ENCODE data around the gene TRIO. TPM values are rescaled to one million over a fixed set of nuclear protein-coding genes. Genes with fewer than 3 reads are reported as not detected.

TRIO gene
- total RNA-seq, 1 experiment from 2014 or later: 68.4 TPM

DNA sequence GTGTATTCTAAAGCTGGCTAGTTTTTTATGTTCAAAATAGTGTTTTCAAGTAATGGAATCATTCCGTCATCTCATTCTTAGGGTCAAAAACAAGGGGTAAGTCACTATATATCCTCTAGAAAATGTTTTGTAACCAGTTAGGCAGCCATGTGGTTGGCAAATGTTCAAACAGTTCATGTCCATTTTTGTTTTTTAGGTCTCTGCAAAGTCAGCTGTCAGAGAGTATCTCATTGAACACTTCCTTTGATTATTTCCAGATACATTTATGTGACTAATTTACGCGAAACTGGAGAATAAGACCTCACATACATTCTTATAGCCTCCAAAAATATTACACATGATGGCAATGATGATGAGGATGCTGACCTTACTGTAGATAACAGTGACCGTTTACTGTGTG is 50.4 kb downstream of the TRIO start:
- Histone ChIP-seq H3K4me3 (replicated peaks in 1 of 2; ENCODE audit: low read depth in 1 of 2, low read length in 2 of 2) (no peak overlapping the region), H3K79me2 (ENCODE audit: insufficient read depth, low read length) (peaks cover 97% of the 10 kb centered on the region), H3K9ac (ENCODE audit: low read length) (no peak overlapping the region), H3K4me2 (ENCODE audit: low read length) (no peak overlapping the region), H3K36me3 (ENCODE audit: control insufficient read depth in 1 of 2, insufficient read depth in 2 of 2, low read length in 2 of 2) (no peaks in the 10 kb centered on the region), H4K20me1 (ENCODE audit: insufficient read depth) (peaks cover 8% of the 10 kb centered on the region; the same call in 1 of the 2 replicates), H3K27ac (ENCODE audit: low read depth, low read length) (no peak overlapping the region), H2AFZ (ENCODE audit: low read depth, low read length, poor library complexity, severe bottlenecking) (no peak overlapping the region), H3K4me1 (ENCODE audit: control insufficient read depth in 1 of 2, insufficient read depth in 2 of 2, low read length in 2 of 2) (peaks cover 27 to 35% of the 10 kb centered on the region in 2 experiments), H3K9me2 (ENCODE audit: insufficient read depth) (no peaks in the 10 kb centered on the region), H3K9me3 (ENCODE audit: control insufficient read depth in 1 of 2, insufficient read depth in 1 of 2, low read depth in 1 of 2, low read length in 2 of 2) (no peaks in the 10 kb centered on the region), H3K27me3 (ENCODE audit: insufficient read depth, low read length) (no peaks in the 10 kb centered on the region)
- ChIA-PET RAD21 (ENCODE audit: low non-redundant PET in 1 of 2, low total read pairs in 2 of 2, uncharacterized antibody in 2 of 2, unreplicated experiment in 2 of 2) (no interaction called here), POLR2A (no interaction called here), CTCF (no interaction called here)
- DNase-seq (ENCODE audit: low read depth, low spot score): no peak
- TF ChIP-seq EZH2 (IDR thresholded peaks at IDR 0.05) (no peak), CBX3 (IDR thresholded peaks at IDR 0.05; ENCODE audit: low read depth) (no peak)
- TF ChIP-seq, protein P1, sequence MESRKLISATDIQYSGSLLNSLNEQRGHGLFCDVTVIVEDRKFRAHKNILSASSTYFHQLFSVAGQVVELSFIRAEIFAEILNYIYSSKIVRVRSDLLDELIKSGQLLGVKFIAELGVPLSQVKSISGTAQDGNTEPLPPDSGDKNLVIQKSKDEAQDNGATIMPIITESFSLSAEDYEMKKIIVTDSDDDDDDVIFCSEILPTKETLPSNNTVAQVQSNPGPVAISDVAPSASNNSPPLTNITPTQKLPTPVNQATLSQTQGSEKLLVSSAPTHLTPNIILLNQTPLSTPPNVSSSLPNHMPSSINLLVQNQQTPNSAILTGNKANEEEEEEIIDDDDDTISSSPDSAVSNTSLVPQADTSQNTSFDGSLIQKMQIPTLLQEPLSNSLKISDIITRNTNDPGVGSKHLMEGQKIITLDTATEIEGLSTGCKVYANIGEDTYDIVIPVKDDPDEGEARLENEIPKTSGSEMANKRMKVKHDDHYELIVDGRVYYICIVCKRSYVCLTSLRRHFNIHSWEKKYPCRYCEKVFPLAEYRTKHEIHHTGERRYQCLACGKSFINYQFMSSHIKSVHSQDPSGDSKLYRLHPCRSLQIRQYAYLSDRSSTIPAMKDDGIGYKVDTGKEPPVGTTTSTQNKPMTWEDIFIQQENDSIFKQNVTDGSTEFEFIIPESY (IDR thresholded peaks at IDR 0.05; ENCODE audit: extremely low read depth, insufficient replicate concordance, low read length): no peak
- no peak for ATAC-seq
- BruUV-seq (replicated peaks): no TSS peak
- intact Hi-C loops (cut with micrococcal nuclease): no loop called here

DNA sequence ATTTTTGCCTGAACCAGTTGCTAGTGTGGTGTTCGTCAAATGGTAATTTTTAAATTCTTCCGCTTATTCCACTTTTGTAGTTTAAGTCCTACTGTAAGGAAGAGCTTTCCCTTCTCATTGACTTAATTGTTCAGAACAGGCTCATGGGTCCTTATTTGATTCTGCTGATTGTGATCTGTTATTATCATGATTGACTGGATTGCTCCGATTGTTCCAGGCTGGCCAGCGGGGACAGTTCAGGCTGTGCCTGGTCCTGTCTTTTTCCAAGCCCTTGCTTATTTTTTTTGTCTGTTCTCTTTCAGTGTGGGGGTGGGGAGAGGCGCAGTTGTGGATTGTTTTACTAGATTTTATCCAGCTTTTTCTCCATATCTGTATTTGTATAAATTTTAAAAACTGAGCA is 52.4 kb downstream of the TRIO start:
- no TSS peak for BruUV-seq (replicated peaks)
- H3K27ac ChIP-seq (ENCODE audit: low read depth, low read length): no peak overlapping the region
- H2AFZ ChIP-seq (ENCODE audit: low read depth, low read length, poor library complexity, severe bottlenecking): no peak overlapping the region
- no peaks in the 10 kb centered on the region for H3K36me3 ChIP-seq (ENCODE audit: control insufficient read depth in 1 of 2, insufficient read depth in 2 of 2, low read length in 2 of 2)
- POLR2A ChIA-PET: no interaction called here
- peaks cover 98% of the 10 kb centered on the region for H3K79me2 ChIP-seq (ENCODE audit: insufficient read depth, low read length)
- H3K27me3 ChIP-seq (ENCODE audit: insufficient read depth, low read length): no peaks in the 10 kb centered on the region
- no peak overlapping the region for H3K4me2 ChIP-seq (ENCODE audit: low read length)
- no peak overlapping the region for H3K9ac ChIP-seq (ENCODE audit: low read length)
- CTCF ChIA-PET: no interaction called here
- no peak overlapping the region for H3K4me3 ChIP-seq (replicated peaks in 1 of 2; ENCODE audit: low read depth in 1 of 2, low read length in 2 of 2)
- ATAC-seq: no peak
- intact Hi-C loops (cut with micrococcal nuclease): no loop called here
- H3K4me1 ChIP-seq (ENCODE audit: control insufficient read depth in 1 of 2, insufficient read depth in 2 of 2, low read length in 2 of 2): peaks cover 10 to 18% of the 10 kb centered on the region in 2 experiments
- peaks cover 4% of the 10 kb centered on the region; the same call in 1 of the 2 replicates for H4K20me1 ChIP-seq (ENCODE audit: insufficient read depth)
- RAD21 ChIA-PET (ENCODE audit: low non-redundant PET in 1 of 2, low total read pairs in 2 of 2, uncharacterized antibody in 2 of 2, unreplicated experiment in 2 of 2): no interaction called here
- no peaks in the 10 kb centered on the region for H3K9me3 ChIP-seq (ENCODE audit: control insufficient read depth in 1 of 2, insufficient read depth in 1 of 2, low read depth in 1 of 2, low read length in 2 of 2)
- no peak for DNase-seq (ENCODE audit: low read depth, low spot score)
- no peaks in the 10 kb centered on the region for H3K9me2 ChIP-seq (ENCODE audit: insufficient read depth)
- TF ChIP-seq, protein P2, sequence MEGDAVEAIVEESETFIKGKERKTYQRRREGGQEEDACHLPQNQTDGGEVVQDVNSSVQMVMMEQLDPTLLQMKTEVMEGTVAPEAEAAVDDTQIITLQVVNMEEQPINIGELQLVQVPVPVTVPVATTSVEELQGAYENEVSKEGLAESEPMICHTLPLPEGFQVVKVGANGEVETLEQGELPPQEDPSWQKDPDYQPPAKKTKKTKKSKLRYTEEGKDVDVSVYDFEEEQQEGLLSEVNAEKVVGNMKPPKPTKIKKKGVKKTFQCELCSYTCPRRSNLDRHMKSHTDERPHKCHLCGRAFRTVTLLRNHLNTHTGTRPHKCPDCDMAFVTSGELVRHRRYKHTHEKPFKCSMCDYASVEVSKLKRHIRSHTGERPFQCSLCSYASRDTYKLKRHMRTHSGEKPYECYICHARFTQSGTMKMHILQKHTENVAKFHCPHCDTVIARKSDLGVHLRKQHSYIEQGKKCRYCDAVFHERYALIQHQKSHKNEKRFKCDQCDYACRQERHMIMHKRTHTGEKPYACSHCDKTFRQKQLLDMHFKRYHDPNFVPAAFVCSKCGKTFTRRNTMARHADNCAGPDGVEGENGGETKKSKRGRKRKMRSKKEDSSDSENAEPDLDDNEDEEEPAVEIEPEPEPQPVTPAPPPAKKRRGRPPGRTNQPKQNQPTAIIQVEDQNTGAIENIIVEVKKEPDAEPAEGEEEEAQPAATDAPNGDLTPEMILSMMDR (IDR thresholded peaks at IDR 0.05 in 2 of 3, conservative IDR thresholded peaks at IDR 0.05 in 1 of 3; ENCODE audit: borderline replicate concordance in 1 of 3, insufficient read depth in 1 of 3, low read depth in 2 of 3, low read length in 2 of 3): no peak
- TF ChIP-seq, protein P3, sequence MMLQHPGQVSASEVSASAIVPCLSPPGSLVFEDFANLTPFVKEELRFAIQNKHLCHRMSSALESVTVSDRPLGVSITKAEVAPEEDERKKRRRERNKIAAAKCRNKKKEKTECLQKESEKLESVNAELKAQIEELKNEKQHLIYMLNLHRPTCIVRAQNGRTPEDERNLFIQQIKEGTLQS (IDR thresholded peaks at IDR 0.05): no peak
- TF ChIP-seq SRF (IDR thresholded peaks at IDR 0.05; ENCODE audit: low read depth) (no peak), POLR2A (IDR thresholded peaks at IDR 0.05; ENCODE audit: borderline replicate concordance, extremely low read depth, insufficient read depth, insufficient read length) (no peak), TCF7L2 (IDR thresholded peaks at IDR 0.05; ENCODE audit: borderline replicate concordance, extremely low read depth, insufficient read depth, insufficient read length) (no peak), ZNF274 (IDR thresholded peaks at IDR 0.05; ENCODE audit: low read depth, low read length) (no peak), JUND (IDR thresholded peaks at IDR 0.05) (no peak)
- TF ChIP-seq, protein P1 (IDR thresholded peaks at IDR 0.05; ENCODE audit: extremely low read depth, insufficient replicate concordance, low read length): no peak
- TF ChIP-seq, protein P4, sequence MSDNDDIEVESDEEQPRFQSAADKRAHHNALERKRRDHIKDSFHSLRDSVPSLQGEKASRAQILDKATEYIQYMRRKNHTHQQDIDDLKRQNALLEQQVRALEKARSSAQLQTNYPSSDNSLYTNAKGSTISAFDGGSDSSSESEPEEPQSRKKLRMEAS (IDR thresholded peaks at IDR 0.05): no peak

All from HCT116 (cell line).